Neural cell (in vitro differentiated cells): ENCODE measurements around the gene ABHD2.

Experiments
- CTCF ChIP-seq: fragments of 450-650 bp; IDR thresholded peaks from 2 replicates; pipeline ENCODE4 v1.5.1; 2014; ENCODE audit warnings: antibody characterized with exemption, mild to moderate bottlenecking, moderate library complexity; ENCODE audit not compliant: poor library complexity, severe bottlenecking
- EP300 ChIP-seq: fragments of 450-650 bp; conservative IDR thresholded peaks from 2 replicates; pipeline ENCODE4 v1.6.1; 2014; ENCODE audit warnings: antibody characterized with exemption, mild to moderate bottlenecking, moderate library complexity; ENCODE audit not compliant: poor library complexity, severe bottlenecking
- EZH2 ChIP-seq: fragments of 200-600, 300-800 bp; shearing (Covaris generic), sonication (generic); IDR thresholded peaks from 2 replicates; pipeline ENCODE4 v1.6.1; 2014; ENCODE audit warnings: antibody characterized with exemption, low read length, borderline replicate concordance, mild to moderate bottlenecking; ENCODE audit not compliant: insufficient read depth, poor library complexity, severe bottlenecking
- MXI1 ChIP-seq: fragments of 450-650 bp; conservative IDR thresholded peaks from 2 replicates; pipeline ENCODE4 v1.6.1; 2014; ENCODE audit warnings: antibody characterized with exemption, mild to moderate bottlenecking; ENCODE audit not compliant: poor library complexity, severe bottlenecking
- POLR2AphosphoS5 ChIP-seq: IDR thresholded peaks from 2 replicates; pipeline ENCODE4 v1.6.1; 2012
- RAD21 ChIP-seq: fragments of 450-650 bp; conservative IDR thresholded peaks from 2 replicates; pipeline ENCODE4 v1.6.1; 2014; ENCODE audit warnings: antibody characterized with exemption, mild to moderate bottlenecking, moderate library complexity
- REST ChIP-seq: IDR thresholded peaks from 2 replicates; pipeline ENCODE4 v1.6.1; 2012; ENCODE audit warnings: borderline replicate concordance
- SMC3 ChIP-seq: fragments of 450-650 bp; conservative IDR thresholded peaks from 2 replicates; pipeline ENCODE4 v1.6.1; 2014; ENCODE audit warnings: antibody characterized with exemption, mild to moderate bottlenecking, moderate library complexity; ENCODE audit not compliant: poor library complexity
- TAF1 ChIP-seq: IDR thresholded peaks from 2 replicates; pipeline ENCODE4 v1.6.1; 2012; ENCODE audit warnings: low read depth

- TF ChIP-seq CTCF = no peak
- no peak for TF ChIP-seq RAD21
- TF ChIP-seq REST = no peak
- no peak for TF ChIP-seq EZH2
- TF ChIP-seq SMC3 = no peak
- no peak for TF ChIP-seq TAF1
- TF ChIP-seq POLR2AphosphoS5 = no peak
- no peak for TF ChIP-seq EP300
- TF ChIP-seq MXI1 = no peak
These were observed 127.4 kb downstream of the ABHD2 start for GRCh38 chr15:89215627-89216026.
